HG02973 (cell line): Measurements from ENCODE around the gene LEAP2.

Source experiments
- ATAC-seq: cut with Tn5 transposase; IDR thresholded peaks from one replicate; pipeline ENCODE4 v1.9.1; 2021; ENCODE audit warnings: moderate library complexity; ENCODE audit not compliant: unreplicated experiment

LEAP2 gene, protein sequence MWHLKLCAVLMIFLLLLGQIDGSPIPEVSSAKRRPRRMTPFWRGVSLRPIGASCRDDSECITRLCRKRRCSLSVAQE

DNA sequence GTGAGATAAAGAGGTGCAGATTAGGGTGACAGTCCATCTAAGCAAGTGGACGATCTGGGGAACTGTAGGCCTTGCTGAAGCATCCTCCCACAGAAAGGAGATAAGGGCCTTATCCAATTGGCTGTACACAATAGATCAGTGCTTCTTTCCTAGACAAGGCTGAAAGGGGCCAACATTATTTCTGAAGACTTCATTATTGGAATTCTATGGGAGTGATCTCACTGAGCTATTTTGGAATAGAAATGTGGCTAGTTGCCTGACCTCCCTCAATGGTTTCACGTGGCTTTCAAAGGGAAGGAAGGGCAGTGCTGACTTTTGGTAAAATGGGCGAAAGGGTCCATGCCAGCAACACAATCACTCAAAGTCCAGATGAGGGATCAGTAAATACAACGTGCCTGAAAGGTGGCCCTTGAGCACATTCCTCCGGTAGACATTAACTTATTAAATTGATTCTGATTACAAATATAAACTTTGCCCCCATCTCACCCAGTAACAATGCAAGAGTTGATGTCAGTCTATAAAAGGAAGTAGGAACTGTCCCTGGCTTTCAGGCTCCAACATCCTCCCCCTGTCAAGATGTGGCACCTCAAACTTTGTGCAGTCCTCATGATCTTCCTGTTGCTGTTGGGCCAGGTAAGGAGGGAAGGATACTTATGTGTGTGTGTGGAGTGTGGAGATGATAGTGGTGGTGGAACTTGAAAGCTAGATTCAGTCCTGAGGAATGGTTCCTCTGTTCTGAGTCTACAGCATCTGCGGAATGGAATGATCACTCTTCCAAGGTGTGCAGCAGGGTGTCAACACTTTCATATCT lies at the start of gene LEAP2:
LEAP2 (plus strand) TSS at position 550 of the 811 bp plus-strand sequence; CDS start at position 577, 27 bp downstream.
- ATAC-seq = no peak

DNA sequence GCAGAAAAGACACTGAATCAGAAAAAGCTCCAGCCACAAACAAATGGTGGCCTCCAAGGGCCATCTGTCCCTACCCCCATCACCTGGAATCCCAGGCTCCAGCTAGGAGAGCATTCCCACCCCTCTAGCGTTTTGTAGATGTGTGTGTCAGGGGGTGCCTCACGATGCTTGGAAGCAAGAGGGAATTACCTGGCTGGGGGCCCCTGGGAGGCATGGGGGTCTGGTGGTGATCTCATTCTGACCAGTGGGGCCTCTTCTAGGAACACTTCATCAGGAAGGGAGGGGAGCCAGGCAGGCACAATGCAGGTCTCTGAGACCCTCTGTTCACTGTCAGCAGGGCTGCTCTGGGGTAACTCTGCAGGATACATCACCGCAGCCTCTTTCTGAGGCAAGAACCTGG lies 49.0 kb upstream of the LEAP2 start:
- ATAC-seq = no peak

DNA sequence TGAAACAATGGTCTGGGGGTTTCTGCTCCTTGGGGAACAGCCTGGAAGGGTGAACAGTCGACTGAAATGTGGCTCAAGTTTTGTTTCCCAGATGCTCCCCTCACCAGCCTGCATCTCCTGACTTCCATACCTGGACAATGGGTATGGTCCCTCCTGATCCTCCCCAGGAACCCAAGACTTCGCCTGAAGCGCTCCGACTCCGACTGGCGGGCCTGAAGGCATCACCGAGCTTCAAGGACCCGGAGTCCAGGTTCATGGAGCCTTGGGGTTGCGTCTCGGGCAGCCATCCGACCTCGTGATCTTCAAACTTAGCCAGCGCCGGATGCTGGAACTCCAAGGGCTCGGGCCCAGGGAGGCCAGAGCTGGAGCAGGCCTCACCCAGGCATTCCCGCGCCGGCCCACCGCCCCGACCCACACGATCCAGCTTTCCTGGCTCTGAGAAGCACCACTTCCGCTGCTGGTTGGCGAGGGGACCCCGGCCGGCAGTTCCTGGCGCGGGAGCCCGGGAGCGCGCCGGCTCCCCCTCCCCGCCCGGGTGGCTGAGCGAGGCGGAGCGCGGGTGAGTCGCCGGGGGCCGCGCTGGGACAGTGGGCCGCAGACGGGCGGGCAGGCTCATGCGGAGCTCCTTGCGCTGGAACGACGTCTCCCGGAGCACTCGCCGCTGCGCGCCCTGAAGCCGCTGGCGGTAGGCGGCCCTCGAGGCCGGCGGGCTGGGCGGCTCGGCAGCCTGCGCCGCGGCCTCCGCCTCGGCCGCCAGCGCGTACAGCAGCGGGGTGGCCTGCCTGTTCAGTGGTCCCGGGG lies 48.2 kb upstream of the LEAP2 start:
- no peak for ATAC-seq

DNA sequence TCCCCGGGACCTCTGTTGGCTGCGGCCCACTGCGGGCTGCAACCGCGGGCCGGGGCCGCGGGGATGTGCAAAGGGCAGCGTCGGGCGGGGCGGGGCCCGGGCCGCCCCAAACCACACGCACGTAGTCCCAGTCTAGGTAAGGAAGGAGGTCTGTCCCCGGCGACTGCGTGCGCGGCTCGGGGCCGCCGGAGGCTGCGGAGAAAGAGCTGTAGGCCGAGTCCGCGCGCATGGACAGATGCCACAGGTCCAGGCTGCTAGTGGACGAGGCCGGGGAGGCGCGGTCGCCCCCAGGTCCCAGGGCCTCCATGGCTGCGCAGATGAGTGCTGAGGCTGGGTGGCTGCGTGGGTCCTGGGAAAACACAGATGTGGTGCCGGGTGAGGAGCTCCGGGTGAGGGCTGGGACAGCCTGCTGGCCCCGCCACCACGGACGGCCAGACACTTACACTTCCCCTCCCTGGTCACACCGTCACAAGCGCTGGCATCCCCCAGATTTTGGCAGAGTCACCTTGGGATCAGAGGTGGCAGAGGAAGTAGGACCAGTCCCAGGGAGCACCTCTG lies 47.6 kb upstream of the LEAP2 start:
- ATAC-seq = no peak

DNA sequence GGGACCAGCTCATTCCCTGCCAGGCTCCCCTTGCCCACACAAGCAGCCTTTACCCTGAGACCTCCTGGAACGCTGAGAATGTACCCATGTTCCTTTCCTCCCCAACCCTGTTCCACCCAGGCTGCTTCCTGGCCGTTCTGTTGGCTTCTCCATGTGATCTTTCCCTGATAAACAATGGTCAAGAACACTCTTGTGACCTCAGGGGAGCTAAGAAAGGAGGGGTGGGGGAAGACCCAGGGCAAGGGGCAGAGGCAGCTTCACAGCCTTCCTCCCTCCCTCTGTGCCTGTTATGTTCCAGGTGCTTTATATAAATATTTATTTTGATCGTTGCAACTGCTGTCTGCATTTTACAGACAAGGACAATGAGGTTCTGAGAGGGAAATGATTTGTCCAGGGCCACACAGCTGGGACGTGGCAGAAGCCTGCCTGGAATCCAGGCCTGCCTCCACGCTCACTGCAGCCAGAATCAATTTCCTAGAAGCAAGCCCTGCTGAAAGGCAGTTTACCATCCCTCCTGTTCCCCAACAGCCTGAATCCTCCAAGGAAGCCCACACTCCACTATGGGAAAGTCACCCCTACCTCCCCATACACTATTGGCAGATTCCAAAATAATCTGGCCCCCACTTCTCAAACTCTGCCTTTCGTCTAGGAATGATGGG lies 46.9 kb upstream of the LEAP2 start:
- ATAC-seq = no peak

DNA sequence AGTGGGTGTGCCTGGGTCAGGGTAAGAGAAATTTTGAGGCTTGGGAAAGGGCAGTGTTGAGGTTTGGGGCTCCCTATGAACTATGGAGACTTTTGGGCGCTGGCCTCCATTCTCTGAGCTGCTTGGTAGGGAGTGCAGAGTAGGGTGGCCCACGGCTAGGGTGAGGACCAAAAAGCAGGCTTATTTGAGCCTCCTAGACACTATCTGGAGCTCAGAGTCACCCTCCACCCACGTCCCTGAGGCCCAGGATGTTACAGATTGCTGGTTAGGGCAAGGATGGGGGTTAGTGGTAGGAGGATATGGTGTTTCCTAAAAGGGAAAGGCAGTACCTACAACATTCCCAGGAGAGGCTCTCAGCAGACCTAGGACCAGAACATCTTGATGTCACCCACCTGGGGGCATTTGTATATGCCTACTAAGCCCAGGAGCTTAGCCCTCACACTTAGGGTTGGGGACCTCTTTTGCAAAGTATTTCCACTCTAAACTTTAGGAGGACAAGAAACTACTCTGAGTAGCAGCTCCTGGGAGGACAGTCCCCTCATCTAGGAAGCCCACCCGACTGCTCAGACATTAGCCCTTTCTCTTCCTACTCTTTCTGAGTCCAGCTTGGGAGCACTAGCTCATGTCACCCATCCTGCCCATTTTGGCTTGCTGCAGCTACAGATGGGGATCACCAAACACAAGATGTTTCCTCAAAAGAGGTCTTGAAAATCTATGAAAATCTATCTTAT lies 45.4 kb upstream of the LEAP2 start:
- no peak for ATAC-seq

DNA sequence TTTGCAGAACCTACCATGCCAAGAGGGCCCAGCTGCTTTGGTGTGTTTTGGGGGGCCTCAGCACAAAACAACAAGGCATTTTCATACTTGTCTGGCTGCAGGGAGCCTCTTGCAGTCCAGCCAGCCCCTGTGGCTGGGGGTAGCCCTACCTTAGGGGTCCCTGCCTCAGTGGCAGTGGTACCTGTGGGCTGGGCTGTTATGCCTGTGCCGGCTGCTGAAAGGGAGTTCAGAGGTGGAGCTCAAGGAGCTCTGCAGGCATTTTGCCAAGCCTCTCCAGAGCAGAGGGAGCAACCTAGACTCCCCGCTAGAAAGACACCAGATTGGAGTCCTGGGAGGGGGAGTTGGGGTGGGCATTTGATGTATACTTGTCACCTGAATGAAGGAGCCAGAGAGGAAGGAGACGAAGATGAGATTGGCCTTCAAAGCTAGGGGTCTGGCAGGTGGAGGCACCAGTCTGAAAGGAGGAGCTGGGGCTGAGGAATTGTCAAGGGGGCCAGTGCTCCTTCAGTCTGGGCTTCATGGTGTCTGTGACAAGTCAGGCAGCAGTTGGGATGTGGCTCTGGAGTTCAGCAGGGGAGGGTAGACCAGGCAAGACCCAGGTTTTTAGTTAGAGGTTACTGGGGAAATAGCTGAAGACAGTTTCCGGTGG lies 44.5 kb upstream of the LEAP2 start:
- ATAC-seq = no peak

DNA sequence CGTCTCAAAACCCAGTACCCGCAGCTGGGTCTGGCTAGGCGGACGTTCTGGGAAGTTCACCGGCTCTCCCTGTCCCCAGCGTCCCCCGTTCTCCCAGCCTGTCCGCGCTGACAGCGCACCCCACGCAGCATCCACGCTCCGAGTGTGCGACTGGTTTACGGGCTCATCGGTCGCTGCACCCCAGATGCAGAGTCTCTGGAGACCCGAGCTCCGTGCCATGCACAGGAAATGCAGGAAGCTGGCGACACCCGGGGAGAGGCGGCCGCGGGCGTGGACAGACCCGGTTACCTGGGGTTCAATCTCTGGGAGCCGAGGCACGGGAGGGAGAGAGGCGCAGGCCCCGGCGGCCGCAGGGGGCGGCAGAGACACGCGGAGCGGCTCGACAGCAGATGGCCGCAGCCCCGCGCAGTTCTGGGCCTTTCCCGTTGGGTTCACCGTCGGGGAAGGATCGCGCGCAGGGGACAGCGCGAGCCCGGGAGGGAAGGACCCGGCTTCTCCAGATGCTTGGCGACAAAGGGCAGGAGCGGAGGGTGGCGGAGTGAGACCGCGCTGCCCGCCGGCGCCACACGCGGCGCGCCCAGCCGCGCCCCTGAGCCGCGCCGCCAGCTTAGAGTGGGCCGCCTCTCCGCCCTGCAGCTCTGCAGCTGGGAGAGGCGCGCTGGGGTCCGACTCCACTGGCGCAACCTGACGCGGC lies 43.6 kb upstream of the LEAP2 start:
- peak; percentile 83 for ATAC-seq

DNA sequence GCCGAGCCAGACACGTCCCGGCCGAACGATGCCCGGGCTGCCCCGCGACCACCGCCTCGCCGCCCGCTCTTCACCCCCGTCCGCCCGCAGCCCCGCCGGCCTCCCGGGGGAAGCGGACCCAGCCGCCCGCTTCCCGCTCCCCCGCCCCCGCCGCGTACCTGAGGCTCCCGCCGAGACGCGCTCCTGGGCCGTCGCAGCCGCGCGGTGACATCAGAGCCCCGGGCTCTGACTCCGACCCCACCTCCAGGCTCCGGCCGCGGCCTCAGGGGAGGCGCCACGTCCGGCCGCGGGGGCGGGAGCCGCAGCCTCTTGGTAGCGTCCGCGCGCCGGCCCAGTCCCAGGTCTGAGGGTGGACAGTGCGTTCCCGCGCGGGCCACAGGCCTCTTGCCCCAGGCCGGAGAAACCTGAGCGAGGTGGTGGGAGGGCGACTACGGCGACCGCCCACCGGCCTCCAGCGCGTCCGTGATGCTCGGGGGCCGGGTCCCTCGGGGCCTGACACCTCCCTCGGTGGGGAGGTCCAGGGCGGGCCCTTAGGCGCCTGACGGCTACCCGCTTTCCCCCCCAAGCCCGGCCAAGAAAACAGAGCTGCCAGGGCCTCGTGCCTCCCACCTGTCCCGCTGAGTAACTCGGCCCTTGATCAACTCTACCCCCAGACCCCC lies 42.9 kb upstream of the LEAP2 start, which contains the start of gene SHROOM1:
SHROOM1 (minus strand) TSS at position 212 of the 659 bp plus-strand sequence. CDS start 4,507 bp downstream, outside the sequence.
- ATAC-seq = peak; percentile 64

DNA sequence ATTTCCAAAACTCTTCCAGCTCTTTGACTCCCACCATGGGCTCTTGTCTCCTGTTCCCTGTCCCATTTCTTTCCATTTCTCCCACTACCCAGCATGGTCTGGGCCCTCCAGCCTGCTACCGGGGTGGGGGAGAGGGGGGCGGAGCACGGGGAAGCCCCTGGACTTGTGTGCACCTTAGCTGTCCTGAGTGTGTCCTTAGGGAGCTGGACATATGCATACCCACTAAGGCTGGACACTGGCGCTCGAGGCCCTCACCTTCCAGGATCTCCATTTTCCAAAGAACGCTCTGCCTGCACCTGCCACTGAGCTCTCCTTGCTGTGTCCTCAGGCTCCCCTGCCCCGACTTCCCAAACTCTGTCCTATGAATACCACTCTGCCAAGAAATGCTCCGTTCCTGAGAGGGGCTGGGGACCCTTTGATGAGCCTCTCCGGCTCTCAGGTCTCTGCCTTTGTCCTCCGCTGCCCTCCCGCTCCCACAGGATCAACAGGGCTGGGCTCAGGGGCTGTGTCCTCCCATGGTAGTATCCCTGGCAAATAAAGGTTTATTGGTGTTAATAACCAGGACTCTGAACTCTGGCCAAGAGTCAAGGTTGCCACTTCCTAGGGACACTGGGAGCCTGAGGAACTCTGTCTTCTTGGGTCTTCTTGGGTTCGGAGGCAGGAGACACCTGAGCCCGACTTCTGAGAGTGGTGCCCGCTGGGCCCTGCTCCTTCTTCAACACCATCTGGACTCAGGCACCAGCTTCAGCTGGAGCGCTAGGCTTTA lies 42.2 kb upstream of the LEAP2 start:
- ATAC-seq = no peak

DNA sequence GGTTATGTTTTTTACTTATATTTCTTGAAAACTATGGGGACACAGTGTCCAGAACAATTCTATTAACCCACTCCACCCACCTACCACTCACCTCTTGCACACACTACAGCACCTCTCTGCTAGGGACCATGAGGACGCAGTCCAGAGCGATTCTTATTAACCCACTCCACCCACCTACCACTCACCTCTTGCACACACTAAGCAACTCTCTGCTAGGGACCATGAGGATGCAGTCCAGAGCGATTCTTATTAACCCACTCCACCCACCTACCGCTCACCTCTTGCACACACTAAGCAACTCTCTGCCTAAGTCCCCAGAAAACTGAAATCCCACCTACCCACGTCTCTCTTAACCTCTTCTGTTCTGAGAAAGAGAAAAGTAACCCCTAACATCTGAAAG lies 40.9 kb upstream of the LEAP2 start:
- ATAC-seq = no peak

DNA sequence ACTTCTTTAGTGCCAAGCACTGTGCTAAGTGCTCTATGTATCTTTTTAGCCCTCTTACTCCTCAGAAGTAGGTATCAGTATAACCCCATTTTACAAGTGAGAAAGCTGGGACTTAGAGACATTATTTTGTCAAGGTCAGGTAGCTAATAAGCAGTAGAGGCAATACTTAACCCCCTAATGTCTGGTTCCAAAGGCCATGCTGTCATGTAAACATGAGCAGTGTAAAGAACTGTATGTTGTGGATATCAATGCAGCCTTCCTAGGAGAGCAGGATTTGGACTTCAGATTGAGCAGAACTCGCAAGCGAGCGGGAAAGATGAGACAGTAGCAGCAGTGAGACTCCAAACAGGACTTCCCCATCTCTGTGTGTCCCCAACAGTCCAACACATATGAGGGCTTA lies 39.4 kb upstream of the LEAP2 start:
- no peak for ATAC-seq

DNA sequence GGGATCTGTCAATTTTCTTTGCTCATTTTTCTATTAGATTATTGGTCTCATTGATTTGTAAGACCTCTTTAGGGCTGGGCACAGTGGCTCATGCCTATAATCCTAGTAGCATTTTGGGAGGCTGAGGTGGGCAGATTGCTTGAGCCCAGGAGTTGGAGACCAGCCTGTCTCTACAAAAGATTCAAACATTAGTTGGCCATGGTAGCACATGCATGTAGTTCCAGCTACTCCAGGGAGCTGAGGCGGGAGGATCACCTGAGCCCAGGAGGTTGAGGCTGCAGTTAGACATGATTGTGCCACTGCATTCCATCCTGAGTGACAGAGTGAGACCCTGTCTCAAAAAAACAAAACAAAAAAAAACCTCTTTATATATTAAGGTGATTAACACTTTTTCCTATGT lies 36.6 kb upstream of the LEAP2 start:
- no peak for ATAC-seq

DNA sequence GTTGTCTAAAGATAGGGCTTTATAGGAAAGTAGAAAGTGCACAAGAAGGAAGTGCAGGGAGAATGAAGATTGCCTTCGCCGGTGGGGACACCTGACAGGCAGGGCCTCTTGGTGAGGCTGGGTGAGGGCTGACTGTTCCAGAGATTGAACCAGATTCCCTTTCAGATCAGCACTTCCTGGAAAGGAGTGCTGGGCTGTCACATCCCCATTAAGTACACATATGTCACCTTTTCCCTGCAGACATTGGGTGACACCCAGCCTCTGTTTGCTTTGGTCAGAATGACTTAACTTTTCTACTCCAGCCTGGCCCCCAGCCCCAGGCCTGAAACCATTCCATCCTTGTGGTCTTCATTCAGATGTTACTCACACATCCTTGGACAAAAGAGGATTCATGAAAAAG lies 35.6 kb upstream of the LEAP2 start:
- ATAC-seq = no peak

DNA sequence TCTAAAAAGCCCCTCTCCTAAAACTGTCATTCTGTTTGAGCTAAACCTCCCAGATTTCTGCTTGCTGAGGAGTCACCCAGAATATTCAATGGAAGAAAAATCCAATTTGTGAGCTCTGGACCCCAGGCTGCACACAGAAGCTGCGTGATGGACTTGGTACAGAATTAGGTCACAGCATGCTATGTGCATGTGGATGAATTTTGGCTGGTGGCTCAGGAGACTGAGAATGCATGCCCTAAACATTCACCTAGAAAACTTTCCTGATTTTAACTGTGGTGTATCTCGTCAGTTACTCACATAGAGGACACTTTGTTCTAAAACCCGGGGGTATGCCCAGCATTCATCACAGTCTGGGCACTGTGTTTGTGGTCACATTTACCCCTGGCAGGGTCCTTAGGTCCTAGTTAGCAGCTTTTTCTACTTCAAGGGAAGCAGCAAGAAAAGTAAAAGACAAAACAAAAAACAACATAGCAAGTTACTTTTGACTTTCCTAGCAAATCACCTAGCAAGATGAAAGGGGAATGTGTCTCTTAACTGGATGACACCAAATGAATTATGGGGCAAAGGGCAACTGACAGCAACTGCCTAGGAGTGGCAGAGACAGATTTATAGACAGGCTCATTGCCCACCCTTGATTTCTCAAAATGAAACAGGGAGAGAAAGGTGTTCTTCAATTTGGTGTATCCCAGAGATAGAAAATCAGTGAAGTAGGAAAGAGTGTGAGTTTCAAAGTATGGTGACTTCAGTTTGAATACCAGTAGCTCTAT lies 34.8 kb upstream of the LEAP2 start:
- no peak for ATAC-seq

DNA sequence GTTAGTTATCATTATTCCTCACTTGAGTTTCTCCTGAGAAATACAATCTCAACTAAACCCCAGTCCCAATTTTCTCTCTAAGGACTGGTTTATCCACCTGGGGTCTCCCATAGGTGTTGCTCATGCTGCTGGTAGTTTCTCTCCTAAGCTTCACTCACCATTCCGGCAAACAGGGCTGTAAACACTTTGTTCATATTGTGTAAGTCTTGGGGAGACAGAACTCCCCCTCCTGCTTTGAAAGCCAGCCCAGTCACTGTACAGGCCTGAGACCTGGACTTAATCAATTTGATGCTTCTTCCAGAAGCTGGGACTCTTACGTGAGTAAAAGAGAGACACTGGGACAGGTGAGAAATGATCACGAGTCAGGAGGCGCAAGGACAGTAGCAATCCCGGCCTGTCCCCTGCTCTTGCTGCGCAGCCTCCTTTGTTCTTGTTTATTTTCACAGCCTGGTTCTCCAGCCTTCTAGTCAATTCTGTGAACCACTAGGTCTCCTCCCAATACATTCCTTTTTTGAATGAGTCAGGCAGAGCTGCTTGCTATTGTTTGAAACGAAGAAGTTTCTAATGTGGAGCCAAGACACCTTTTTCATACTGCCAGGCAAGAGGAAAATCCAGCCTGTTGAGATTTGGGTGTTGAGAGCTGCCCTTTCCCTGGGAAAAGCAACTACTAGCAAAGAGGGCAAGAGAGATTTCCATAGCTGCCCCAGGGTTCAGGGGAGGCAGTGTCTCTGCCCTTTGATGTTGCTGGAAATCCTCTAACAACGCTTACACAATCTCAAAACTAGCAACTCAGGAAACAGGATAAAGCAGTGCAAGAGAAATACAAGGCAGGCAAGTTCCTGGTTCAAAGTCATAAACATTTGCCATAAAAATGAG lies 33.8 kb upstream of the LEAP2 start:
- ATAC-seq = no peak
